ENCODE results near the gene EFNA5.

DNA sequence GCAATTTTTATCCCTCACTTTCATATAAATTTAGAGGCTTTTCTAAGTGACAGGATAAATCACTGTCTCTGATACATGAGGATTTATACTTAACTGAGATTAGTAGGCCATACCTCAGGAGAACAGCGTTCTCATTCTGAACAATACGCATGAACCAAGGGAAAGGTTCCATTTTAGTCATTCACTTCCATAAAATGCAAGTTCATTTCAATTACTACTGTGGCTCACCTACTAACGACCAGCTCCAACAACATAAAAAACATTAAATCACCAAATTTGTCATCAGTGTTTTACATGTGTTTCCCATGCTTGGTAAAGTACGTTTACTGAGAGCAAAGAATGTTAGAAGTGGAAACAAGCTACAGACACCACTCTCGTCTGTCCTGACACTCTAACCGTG is 67.4 kb downstream of the EFNA5 start:
- TF ChIP-seq EP300 (IDR thresholded peaks at IDR 0.05; ENCODE audit: borderline replicate concordance in 1 of 2, low read depth in 1 of 2, low read length in 1 of 2): no peak
- TF ChIP-seq POLR2AphosphoS5 (IDR thresholded peaks at IDR 0.05; ENCODE audit: low read depth, low read length): no peak
- TF ChIP-seq, protein P1, sequence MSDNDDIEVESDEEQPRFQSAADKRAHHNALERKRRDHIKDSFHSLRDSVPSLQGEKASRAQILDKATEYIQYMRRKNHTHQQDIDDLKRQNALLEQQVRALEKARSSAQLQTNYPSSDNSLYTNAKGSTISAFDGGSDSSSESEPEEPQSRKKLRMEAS (IDR thresholded peaks at IDR 0.05; ENCODE audit: low read depth): no peak
- no peak for TF ChIP-seq ELF1 (IDR thresholded peaks at IDR 0.05)
- TF ChIP-seq JUND (IDR thresholded peaks at IDR 0.05): no peak
- TF ChIP-seq CTCF (IDR thresholded peaks at IDR 0.05): no peak
- no peak for TF ChIP-seq SIN3A (IDR thresholded peaks at IDR 0.05; ENCODE audit: borderline replicate concordance, low read depth, low read length)
- TF ChIP-seq REST (IDR thresholded peaks at IDR 0.05; ENCODE audit: low read depth, low read length): no peak
- no peak for TF ChIP-seq NRF1 (IDR thresholded peaks at IDR 0.05; ENCODE audit: low read depth, low read length)
- no peak for TF ChIP-seq RAD21 (IDR thresholded peaks at IDR 0.05; ENCODE audit: low read length)
- no peak for TF ChIP-seq RFX5 (IDR thresholded peaks at IDR 0.05; ENCODE audit: low read length)
- TF ChIP-seq TAF1 (IDR thresholded peaks at IDR 0.05; ENCODE audit: borderline replicate concordance, low read depth, low read length): no peak
- TF ChIP-seq, protein P2, sequence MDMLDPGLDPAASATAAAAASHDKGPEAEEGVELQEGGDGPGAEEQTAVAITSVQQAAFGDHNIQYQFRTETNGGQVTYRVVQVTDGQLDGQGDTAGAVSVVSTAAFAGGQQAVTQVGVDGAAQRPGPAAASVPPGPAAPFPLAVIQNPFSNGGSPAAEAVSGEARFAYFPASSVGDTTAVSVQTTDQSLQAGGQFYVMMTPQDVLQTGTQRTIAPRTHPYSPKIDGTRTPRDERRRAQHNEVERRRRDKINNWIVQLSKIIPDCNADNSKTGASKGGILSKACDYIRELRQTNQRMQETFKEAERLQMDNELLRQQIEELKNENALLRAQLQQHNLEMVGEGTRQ (IDR thresholded peaks at IDR 0.05; ENCODE audit: borderline replicate concordance, low read depth, low read length): no peak
- TF ChIP-seq, protein P3, sequence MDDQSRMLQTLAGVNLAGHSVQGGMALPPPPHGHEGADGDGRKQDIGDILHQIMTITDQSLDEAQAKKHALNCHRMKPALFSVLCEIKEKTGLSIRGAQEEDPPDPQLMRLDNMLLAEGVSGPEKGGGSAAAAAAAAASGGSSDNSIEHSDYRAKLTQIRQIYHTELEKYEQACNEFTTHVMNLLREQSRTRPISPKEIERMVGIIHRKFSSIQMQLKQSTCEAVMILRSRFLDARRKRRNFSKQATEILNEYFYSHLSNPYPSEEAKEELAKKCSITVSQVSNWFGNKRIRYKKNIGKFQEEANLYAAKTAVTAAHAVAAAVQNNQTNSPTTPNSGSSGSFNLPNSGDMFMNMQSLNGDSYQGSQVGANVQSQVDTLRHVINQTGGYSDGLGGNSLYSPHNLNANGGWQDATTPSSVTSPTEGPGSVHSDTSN (IDR thresholded peaks at IDR 0.05): no peak

All from SK-N-SH (cell line).